ENCODE results near the gene HSPA9. TPM values are rescaled to one million over a fixed set of nuclear protein-coding genes. Genes with fewer than 3 reads are reported as not detected.

The HSPA9 gene
- total and polyA plus RNA-seq, 10 of the 15 experiments (the other 5 are each of a cell fraction or from before 2014, with no cell fraction given) = 145 to 455 (median 343) TPM

DNA sequence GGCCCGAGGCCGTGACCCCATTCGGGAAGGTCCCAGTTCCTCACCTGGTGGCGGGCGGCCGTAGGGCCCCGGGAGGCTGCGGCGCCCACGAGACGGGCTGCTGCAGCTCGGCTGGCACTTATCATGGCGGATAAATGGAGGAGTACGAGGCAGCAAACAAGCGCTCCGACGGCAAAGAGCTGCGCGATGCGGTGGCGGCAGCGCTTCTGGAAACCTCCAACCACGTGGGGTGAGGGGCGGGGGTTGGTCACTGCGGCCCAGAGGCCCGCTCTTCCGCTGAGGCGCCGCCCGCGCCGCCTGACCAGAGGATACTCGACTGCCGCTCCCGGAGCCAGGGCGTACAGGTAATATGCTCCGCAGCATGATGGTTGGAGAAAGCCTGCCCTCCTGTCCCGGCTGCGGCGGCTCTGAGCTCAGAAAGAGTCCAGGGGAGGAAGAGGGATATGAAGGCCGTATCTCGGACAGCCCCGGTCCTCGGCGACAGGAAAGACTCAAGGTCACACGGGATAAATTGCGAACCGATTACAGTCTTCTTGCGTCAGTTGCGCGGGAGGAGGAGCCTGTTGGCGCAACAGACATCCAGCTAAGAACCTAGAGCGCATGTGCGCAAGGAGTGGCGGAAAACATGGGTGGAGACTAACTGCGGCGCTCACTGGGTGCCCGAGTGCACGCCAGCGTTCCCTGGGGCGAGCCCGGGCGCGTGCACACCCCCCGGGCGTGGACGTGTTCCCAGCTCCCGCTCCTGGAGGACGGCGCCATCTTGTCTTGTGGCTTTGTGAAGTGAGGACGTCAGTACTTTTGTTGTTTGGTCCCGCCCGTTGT, at the start of gene HSPA9 (continued):
- TF ChIP-seq, protein P1, sequence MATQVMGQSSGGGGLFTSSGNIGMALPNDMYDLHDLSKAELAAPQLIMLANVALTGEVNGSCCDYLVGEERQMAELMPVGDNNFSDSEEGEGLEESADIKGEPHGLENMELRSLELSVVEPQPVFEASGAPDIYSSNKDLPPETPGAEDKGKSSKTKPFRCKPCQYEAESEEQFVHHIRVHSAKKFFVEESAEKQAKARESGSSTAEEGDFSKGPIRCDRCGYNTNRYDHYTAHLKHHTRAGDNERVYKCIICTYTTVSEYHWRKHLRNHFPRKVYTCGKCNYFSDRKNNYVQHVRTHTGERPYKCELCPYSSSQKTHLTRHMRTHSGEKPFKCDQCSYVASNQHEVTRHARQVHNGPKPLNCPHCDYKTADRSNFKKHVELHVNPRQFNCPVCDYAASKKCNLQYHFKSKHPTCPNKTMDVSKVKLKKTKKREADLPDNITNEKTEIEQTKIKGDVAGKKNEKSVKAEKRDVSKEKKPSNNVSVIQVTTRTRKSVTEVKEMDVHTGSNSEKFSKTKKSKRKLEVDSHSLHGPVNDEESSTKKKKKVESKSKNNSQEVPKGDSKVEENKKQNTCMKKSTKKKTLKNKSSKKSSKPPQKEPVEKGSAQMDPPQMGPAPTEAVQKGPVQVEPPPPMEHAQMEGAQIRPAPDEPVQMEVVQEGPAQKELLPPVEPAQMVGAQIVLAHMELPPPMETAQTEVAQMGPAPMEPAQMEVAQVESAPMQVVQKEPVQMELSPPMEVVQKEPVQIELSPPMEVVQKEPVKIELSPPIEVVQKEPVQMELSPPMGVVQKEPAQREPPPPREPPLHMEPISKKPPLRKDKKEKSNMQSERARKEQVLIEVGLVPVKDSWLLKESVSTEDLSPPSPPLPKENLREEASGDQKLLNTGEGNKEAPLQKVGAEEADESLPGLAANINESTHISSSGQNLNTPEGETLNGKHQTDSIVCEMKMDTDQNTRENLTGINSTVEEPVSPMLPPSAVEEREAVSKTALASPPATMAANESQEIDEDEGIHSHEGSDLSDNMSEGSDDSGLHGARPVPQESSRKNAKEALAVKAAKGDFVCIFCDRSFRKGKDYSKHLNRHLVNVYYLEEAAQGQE (IDR thresholded peaks at IDR 0.05; ENCODE audit: low read depth, low read length) = no peak
- no peak for TF ChIP-seq ZNF622 (IDR thresholded peaks at IDR 0.05)
- TF ChIP-seq ZNF274 (IDR thresholded peaks at IDR 0.05; ENCODE audit: insufficient read depth, insufficient read length) = no peak
- TF ChIP-seq SREBF1 (IDR thresholded peaks at IDR 0.05; ENCODE audit: low read length) = 0 out of 2 replicates have a peak, but pooled peaks have one; percentile 1
- TF ChIP-seq SIN3A (IDR thresholded peaks at IDR 0.05; ENCODE audit: low read depth, low read length) = peak; percentile 85
- no peak for TF ChIP-seq ZNF24 (IDR thresholded peaks at IDR 0.05)
- TF ChIP-seq, protein P2, sequence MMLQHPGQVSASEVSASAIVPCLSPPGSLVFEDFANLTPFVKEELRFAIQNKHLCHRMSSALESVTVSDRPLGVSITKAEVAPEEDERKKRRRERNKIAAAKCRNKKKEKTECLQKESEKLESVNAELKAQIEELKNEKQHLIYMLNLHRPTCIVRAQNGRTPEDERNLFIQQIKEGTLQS (IDR thresholded peaks at IDR 0.05; ENCODE audit: borderline replicate concordance, extremely low read depth, low read depth, low read length) = no peak
- peak; percentile 83 for TF ChIP-seq ATF7 (IDR thresholded peaks at IDR 0.05; ENCODE audit: low read depth)
- peak; percentile 84; the same call in 1 of the 2 replicates for TF ChIP-seq HDGF (IDR thresholded peaks at IDR 0.05)
- TF ChIP-seq LARP7 (IDR thresholded peaks at IDR 0.05) = peak; percentile 94; the same call in 1 of the 2 replicates
- TF ChIP-seq POLR2AphosphoS2 (IDR thresholded peaks at IDR 0.05; ENCODE audit: low read depth, low read length) = no peak; the same call in 1 of the 2 replicates
- TF ChIP-seq CUX1 (IDR thresholded peaks at IDR 0.05; ENCODE audit: insufficient replicate concordance, low read depth, low read length) = no peak
- no peak for TF ChIP-seq MTA3 (IDR thresholded peaks at IDR 0.05; ENCODE audit: borderline replicate concordance, low read length)
- TF ChIP-seq RCOR1 (conservative IDR thresholded peaks at IDR 0.05; ENCODE audit: low read depth, low read length) = no peak
- no peak for TF ChIP-seq BCL3 (IDR thresholded peaks at IDR 0.05; ENCODE audit: borderline replicate concordance, insufficient read depth, low read depth, low read length, poor library complexity, severe bottlenecking)
- TF ChIP-seq SPI1 (IDR thresholded peaks at IDR 0.05; ENCODE audit: borderline replicate concordance, insufficient read depth, low read depth, low read length) = no peak; the same call in 1 of the 2 replicates
- no peak for TF ChIP-seq ZNF384 (IDR thresholded peaks at IDR 0.05; ENCODE audit: borderline replicate concordance, low read depth, low read length)
- TF ChIP-seq ESRRA (IDR thresholded peaks at IDR 0.05; ENCODE audit: low read length) = peak; percentile 98
- TF ChIP-seq ZBED1 (IDR thresholded peaks at IDR 0.05; ENCODE audit: borderline replicate concordance) = peak; percentile 40; the same call in 1 of the 2 replicates
- TF ChIP-seq DPF2 (IDR thresholded peaks at IDR 0.05) = peak; percentile 60
